Activated CD8-positive, alpha-beta memory T cell treated with anti-CD3 and anti-CD28 coated beads, Interleukin-2, amount 50 U/mL, for 24 hours (primary cell): ENCODE results near the gene MON1B.
A peak's percentile ranks its signal among the peaks of the same experiment; 100 is the strongest.
"Not testable (repeated sequence)": the region's sequence is repeated elsewhere in the genome, so short reads cannot be mapped to it uniquely, and the experiment has no call there.

Experiments used
- DNase-seq: peaks from one replicate; pipeline ENCODE4 v3.0.0-alpha.2; 2020; ENCODE audit errors: extremely low read depth

MON1B gene

GRCh38 chr16:77197747-77198146, 6.8 kb downstream of the MON1B start:
- no peak for DNase-seq

- no peak for DNase-seq
These were observed 8.2 kb downstream of the MON1B start, which contains the start of gene SYCE1L for GRCh38 chr16:77199211-77199610. SYCE1L (plus strand) TSS chr16:77199408; CDS start chr16:77199452, 44 bp downstream.

- no peak for DNase-seq
These were observed 15.5 kb downstream of the MON1B start for GRCh38 chr16:77206533-77206932.

- DNase-seq, result no peak
These were observed 16.0 kb downstream of the MON1B start for GRCh38 chr16:77207030-77207429.

DNA sequence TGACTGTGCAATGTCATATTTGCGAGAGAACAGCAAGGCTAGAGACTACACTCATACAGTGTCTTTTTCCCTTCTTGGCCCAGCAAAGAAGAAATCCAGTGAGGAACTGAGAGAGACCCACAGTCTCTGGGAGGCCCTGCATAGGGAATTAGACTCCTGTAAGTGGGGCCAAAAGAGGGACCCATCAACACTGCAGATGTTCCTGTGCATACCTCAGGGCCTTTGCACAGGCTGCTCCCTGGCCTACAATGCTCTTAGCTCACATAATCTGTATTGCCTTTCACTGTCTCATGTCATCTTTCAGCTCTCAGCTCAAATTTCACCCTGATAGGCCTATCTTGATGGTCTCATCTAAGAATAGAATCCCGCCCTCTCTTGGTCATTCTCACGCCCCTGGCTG, 17.4 kb downstream of the MON1B start:
- no peak for DNase-seq

DNA sequence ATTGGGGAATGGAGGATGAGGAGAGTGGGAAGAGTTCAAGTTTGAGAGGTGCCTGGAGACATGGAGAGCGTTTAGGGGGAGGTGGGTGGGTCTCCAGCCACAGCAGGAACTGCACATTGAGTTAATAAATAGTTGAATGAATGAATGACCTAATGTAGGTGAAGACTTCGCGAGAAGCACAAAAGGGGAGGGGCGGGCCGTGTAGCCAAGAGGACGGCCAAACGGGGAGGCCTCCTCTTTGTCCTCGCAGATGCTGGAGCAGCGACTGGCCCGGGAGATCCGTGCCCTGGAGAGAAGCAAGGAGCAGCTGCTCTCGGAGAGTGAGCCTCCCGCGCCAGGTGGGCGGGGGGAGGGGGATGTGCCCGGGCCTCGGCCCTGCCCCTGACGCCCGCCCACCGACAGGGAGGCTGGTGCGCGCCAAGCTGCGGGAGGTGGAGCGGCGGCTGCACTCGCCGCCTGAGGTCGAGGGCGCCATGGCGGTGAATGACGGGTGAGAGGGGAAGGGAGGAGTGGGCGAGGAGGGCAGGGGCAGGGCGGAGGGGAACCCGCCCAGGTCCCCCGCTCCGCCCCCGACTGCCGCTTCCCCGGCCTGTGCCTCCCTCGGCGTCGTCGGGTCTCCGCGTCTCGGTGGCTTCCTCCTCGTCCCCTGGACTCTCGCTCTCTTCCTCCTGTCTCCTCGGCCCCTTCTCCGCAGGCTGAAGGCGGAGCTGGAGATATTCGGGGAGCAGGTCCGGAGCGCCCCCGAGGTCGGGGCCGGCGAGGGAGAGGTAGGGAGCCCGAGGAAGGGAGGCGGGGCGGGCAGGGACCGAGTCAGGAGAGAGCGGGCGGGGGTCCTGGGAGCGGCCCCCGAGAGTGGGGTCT, 21.1 kb downstream of the MON1B start:
- no peak for DNase-seq

GRCh38 chr16:77212741-77213541, 22.0 kb downstream of the MON1B start:
- no peak for DNase-seq

DNA sequence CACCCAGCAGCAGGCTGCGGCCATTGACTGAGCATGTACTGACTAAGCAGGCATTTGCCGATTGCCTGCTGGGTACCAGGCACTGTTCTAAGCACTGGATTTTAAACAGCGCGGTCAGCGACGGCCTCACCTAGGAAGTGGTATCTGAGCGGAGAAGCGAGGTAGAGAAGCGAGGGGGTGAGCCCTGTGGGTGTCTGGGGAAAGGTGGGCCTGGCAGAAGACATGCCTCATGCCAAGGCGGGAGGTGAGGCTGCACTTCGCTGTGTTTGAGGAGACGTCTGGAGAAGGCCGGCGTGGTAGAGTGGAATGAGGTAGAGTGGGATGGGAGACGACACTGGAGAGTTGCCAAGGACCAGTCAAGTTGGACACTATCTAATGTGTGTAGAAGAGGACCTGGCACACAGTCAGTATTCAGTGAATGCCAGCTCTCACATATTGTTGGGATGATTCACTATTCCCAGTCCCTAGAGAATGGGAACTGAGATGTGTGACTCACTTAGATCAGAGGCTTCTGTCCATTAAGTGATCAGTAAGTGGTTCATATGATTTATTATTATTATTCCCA, 22.6 kb downstream of the MON1B start:
- DNase-seq, result no peak

DNA sequence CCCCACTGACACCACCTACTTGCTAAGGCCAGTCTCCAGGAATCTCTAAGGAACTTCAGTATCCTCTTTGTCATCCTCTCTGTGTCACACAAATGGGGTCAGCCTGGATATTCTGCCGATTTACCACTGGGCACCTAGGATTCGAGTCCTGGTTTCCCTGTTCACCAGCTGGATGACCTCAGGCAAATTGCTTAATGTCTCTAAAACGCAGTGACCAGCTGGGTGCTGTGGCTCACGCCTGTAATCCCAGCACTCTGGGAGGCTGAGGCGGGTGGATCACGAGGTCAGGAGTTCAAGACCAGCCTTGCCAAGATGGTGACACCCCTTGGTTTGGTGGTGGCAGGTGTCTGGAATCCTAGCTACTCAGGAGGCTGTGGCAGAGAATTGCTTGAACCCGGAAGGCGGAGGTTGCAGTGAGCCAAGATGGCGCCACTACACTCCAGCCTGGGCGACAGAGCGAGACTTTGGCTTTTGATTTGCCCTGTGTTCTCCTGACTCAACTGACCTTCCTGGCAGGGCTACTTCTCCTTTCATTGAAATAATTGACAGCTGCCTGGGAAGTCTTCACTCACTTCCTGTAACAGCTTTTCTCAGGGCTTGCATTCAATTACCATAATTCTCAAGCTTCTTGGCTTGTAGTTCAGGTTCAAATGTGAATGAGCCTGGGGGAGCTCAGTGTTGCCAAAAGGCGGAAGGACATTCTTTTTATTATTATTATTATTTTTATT, 23.6 kb downstream of the MON1B start:
- no peak for DNase-seq

- DNase-seq, result no peak
These were observed 28.4 kb downstream of the MON1B start for GRCh38 chr16:77219437-77219836.

GRCh38 chr16:77220427-77220826, 29.4 kb downstream of the MON1B start:
- DNase-seq, result no peak

- no peak for DNase-seq
These were observed 30.5 kb downstream of the MON1B start for GRCh38 chr16:77221482-77221881.

DNA sequence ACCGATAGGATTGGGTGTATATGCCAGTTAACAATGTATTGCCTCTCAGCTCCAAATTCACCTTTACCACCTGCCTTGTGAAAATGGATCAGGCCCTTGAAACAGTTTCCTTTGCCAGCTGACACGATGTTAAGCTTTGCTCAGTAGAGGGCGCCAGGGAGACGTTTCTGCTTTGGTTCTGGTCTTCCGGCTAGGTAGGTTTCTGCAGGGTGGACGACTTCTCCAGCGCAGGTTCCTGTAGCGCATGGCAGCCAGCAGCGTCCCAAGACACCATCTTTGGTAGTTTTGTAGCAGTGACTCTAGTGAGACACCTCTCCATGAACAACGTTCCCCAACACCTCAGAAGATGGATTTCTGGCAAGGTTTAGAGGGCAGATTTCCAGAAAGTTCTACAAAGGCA, 32.2 kb downstream of the MON1B start:
- DNase-seq, result no peak

DNA sequence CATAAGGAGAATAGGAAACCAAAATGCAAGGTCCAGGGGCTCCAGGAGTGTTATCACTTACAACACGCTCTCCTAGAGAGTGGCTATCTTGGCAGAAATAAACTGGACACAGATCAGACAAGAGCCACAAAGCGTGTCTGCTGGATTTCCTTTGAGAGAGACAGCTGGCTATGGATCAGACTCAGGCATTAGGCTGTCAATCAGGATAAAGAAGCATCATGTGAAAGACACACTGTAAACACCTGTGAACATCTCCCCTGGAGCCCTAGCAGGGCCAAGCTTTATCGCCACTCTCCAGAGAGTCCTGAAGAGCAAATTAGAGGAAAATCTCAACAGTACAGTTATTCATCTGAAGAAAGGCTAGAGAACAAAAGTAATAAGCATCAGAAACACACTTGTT, 34.2 kb downstream of the MON1B start:
- no peak for DNase-seq

DNA sequence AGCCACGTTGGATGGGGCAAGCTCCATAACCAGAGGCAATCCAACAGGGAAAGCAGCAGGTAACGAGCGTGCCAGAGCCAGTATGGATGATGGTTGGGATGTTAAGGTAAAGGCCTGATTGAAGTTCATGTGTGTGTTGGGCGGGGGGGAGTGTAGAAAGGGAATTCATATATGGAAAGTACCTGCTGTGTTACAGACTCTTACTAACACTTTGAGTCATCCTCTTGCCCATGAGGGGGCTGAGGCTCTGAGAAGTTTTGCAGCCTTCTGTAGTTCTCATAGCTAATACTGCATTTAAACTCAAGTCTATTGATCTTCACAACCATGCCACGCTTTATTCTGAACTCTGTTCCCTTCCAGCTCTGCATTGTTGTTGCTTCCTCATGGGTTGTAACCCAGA, 36.8 kb downstream of the MON1B start:
- DNase-seq, result no peak

- DNase-seq, result no peak
These were observed 40.1 kb downstream of the MON1B start for GRCh38 chr16:77231047-77231446.

GRCh38 chr16:77233799-77234519, 43.0 kb downstream of the MON1B start:
- no peak for DNase-seq

DNA sequence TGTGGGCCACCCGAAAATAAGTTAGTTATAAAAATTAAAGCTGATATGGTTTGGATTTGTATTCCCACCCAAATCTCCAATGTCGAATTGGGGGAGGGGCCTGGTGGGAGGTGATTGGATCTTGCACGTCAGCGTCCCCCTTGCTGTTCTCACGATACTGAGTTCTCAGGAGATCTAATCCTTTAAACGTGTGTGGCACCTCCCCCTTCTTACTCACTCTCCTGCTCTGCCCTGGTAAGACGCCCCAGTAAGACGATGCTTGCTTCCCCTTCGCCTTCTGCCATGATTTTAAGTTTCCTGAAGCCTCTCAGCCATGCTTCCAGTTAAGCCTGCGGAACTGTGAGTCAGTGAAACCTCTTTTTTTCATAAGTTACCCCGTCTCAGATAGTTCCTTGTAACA, 43.6 kb downstream of the MON1B start:
- DNase-seq, result no peak

GRCh38 chr16:77236063-77236511, 45.1 kb downstream of the MON1B start:
- peak; percentile 67 for DNase-seq

GRCh38 chr16:77238593-77238992, 47.6 kb downstream of the MON1B start:
- no peak for DNase-seq

DNA sequence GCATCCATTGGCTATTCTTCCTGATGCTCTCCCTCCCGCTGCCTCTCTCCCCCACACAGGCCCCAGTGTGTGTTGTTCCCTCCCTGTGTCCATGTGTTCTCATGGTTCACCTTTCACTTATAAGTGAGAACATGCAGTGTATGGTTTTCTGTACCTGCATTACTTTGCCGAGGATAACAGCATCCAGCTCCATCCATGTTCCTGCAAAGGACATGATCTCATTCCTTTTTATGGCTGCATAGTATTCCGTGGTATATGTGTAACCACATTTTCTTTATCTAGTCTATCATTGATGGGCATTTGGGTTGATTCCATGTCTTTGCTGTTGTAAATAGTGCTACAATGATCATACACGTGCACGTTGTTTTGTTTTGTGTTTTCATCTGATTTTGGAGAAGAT, 51.5 kb downstream of the MON1B start:
- DNase-seq, result not testable (repeated sequence)
